Stimulated activated CD4-positive, alpha-beta T cell treated with anti-CD3 and anti-CD28 coated beads, Interleukin-4, amount 100 ng/mL, for 24 hours (primary cell): Measurements from ENCODE around the gene OGFOD2.
"Not testable (repeated sequence)": the region's sequence is repeated elsewhere in the genome, so short reads cannot be mapped to it uniquely, and the experiment has no call there.

Experiments
- DNase-seq: peaks from one replicate; pipeline ENCODE4 v3.0.0-alpha.2; 2020

Gene OGFOD2

DNA sequence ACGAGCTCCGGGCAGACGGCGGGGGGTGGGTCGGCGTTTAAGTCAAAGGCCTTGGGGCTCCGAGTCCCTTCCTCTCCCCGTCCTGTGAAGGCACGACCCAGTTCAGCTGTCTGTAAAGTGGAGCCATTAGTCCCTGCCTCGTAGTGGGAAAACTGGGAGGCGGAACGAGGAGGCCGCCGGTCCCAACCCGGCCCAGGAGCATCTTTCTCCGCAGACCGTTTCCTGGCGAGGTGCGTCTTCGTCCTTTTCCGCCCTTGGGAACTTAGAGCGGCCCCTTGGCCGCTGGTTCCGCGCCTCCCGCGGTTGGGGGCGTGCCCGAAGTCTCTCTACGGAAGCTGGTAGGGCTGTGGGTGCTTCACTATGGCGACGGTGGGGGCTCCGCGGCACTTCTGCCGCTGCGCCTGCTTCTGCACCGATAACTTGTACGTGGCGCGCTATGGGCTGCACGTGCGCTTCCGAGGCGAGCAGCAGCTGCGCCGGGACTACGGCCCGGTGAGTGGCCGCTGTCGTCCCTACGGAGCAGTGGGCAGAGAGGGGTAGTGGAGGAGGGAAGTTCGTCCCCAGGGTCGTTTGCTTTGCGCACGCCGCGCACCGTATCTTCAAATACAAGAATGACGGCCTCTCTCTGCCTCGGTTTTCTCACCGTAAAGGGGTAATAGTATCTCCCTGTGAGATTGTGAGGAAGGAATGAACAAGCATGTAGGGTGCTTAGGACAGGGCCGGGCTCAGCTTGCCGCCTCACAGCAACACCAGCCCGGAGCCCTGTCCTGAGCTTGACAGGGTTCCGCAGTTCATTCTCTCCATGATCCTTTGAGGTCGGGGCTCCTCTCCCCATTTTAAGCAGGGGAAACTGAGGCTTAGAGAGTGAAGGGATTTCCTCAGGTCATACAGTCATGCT is at the start of gene OGFOD2:
Gene OGFOD2, plus strand, starts transcription at position 353 of the 898 bp plus-strand sequence. Its CDS starts 8 bp downstream, at position 361.
- peak; percentile 94 for DNase-seq

- DNase-seq: no peak
These were observed 47.2 kb upstream of the OGFOD2 start for GRCh38 chr12:122927756-122928403.

DNA sequence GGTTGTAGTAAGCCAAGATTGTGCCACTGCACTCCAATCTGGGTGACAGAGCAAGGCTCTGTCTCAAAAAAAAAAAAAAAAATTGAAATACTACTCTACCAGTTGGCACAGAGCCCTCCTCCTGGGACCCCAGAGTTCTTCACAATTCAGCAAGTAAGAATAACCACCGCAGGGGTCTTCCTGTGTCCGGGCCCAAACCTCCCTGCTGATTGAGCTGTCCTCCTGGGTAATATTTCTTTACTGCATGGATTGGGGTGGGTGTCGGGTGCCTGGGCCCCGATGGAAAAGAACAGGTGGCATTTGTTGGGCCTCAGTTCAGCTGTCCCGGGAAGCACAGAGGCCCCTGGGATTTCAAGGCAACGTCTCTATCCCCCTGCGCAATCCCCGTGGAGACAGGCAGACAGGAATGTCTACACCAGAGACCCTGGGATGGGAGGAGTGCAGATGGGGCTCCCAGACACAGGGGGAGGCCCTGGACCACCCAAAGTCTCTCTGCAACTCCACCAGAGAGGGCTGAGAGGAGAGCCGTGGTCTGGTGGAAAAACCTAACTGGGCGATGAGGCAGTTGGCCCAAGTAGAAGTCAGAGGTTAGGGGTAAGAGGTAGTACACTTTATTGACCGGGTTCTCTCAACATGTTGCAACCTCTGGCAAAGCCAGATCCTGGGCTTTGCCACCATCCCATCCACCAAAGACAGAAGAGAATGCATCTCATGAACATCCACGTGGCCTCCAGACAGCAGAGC is 46.5 kb upstream of the OGFOD2 start:
- no peak for DNase-seq

DNA sequence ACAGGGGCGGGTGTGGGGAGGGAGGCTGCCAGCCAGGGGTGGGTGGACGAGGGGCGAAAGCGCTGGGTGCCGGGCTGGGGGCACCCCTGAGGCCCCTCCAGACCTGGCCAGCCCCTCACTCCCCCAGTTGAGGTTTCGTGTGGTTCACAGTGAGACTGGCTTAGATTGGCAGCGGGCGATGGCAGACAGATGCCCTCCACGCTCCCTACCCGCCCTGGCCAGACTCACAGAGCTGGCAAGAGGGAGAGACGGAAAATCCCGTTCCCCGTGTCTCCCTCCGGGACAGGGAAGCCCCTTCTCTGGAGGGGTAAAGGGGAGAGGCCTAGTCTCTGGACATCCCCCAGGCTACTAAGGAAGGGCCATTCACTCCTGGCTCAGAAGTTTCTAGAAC is 45.9 kb upstream of the OGFOD2 start:
- DNase-seq: no peak

DNA sequence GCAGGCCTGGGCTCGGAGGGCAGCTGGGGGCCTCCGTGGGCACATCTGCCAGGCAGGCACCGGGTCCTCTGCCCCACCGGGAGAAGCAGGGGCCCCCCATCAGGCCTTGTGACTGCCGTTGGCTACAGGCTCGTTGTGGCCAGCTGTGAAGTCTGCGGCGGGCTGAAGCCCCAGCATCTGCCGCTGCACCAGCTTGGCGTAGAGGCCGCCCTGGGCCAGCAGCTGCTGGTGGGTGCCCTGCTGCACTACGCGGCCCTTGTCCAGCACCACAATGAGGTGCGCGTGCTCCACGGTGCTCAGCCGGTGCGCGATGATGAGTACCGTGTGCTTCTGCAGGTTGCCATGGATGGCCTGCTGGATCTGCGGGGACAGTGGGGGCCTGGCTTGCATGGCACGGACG is 45.2 kb upstream of the OGFOD2 start:
- DNase-seq: no peak

DNA sequence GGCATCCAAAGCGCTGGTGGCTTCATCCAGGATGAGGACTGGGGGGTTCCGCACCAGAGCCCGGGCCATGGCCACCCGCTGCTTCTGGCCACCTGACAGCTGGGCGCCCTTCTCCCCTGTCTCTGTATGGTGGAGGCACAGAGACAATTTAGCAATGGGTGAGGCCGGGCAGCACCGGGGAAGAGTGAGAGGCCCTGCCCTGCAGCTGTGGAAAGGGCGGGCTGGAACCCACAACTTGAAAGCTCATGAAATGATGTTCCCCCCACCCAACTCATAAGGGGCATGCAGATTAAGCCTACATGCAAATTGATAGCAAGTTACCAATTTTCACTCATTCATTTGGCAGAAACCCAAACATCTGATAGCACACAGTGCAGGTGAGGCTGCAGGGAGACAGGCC is 42.8 kb upstream of the OGFOD2 start:
- DNase-seq: no peak

DNA sequence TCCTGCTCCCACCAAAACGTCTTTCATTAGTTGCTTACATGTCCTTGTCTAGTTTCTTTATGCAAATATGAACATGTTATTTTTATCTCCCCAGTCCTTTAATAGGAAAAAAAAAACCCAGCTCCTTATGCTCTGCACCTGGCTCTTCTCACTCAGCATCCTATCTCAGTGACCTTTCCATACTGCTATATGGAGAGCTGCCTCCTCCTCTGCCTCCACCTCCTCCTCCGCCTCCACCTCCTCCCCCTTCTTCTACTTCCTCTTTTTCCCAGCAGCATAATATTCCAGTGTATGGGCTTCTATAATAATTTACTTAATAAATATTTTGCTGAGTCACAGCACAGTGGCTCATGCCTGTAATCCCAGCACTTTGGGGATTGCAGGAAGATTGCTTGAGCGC is 40.3 kb upstream of the OGFOD2 start:
- DNase-seq: no peak

- no peak for DNase-seq
These were observed 39.7 kb upstream of the OGFOD2 start for GRCh38 chr12:122935318-122935717.

- DNase-seq: no peak
These were observed 37.4 kb upstream of the OGFOD2 start for GRCh38 chr12:122937622-122938091.

DNA sequence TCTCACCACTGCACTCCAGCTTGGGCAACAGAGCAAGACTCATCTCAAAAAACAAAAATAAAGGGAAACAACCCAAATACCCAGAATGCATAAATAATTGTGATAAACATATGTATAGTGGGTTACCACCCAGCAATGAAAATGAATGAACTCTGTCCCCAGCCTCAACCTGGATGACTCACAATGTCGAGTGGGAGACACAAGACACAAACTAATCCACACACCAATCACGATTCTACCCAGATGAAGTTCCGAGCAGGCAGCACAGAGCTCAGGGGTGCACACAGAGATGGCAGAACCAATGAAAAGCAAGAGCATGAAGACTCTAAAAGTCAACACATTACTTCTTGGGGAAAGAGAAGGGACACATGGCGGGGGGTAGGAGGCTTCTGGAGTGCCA is 35.9 kb upstream of the OGFOD2 start:
- DNase-seq: no peak

GRCh38 chr12:122941351-122941750 is 33.7 kb upstream of the OGFOD2 start:
- DNase-seq: not testable (repeated sequence)

- no peak for DNase-seq
These were observed 32.4 kb upstream of the OGFOD2 start for GRCh38 chr12:122942637-122943036.

GRCh38 chr12:122943196-122943595 is 31.8 kb upstream of the OGFOD2 start:
- DNase-seq: no peak

- DNase-seq: no peak
These were observed 30.1 kb upstream of the OGFOD2 start for GRCh38 chr12:122944605-122945592.

DNA sequence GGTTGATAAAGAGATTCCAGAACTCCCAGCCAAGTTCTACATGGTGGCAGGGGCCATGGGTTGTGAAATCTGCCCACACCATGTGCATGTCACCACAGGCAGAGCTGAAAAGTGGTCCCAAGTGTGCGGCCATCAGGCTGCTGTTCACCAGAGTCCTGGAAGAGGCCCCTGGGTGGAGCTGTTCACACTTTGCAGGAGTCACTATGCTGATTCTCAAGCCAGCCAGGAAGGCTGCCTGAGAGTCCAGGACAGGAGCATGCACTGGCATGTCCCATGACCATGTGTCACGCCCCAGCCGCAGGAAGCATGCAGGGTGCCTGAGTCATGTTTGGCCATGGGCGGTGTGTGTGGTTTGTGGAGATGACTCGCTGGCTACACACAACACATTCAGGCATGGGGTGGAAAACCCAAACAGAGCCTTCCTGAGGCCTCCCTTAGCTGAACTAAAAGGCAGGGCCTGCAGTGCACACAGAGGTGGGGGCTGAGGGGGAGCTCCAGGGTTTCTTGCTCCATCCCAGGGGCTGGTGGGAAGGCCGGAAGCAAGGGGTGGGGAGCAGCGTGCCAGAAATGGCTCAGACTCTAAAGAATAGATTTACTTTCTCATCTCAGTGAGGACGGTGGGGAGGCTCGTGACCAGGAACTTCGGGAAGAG is 28.2 kb upstream of the OGFOD2 start:
- peak; percentile 91 for DNase-seq

DNA sequence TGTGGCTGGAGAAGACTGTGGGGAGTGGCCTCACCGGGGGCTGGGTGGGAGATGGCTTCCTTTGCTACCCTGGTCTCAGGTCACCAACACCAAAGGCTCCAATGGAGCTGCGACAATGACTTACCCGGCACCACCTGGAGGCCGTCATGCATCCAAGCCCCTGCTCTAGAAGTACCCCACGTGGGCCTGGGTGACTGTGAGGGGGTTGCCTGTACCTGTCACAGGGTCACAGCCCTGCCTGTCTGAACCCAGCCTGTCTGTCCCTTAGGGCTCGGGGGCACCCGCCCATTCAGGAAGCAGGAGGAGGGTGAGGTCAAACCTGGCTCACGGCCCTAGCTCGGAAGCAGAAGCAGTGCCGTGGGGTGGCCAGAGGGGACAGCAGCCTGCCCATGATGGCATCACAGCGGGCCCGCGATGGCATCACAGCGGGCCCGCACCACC is 27.7 kb upstream of the OGFOD2 start:
- no peak for DNase-seq

- DNase-seq: no peak
These were observed 26.4 kb upstream of the OGFOD2 start for GRCh38 chr12:122948605-122949004.

GRCh38 chr12:122949405-122949804 is 25.6 kb upstream of the OGFOD2 start:
- no peak for DNase-seq

- DNase-seq: no peak
These were observed 25.0 kb upstream of the OGFOD2 start for GRCh38 chr12:122949816-122950675.

- no peak for DNase-seq
These were observed 23.6 kb upstream of the OGFOD2 start for GRCh38 chr12:122951406-122951805.
